Thyroid gland (tissue), 4 donors: ENCODE data around the gene CAGE1.

ENCODE experiments used
- POLR2A ChIP-seq, 2 donors: fragments of 450-650 bp; IDR thresholded peaks; one replicate each; pipeline ENCODE4 v1.6.1; 2017; ENCODE audit warnings: antibody characterized with exemption in 2 of 2, mild to moderate bottlenecking in 2 of 2, moderate library complexity in 1 of 2
- TF ChIP-seq, protein P1 (sequence below), 6 experiments: fragments of 200-600 bp in 3 of 6; fragments of 450-650 bp in 3 of 6; sonication (generic) in 3 of 6; IDR thresholded peaks; one replicate each; pipeline ENCODE4 v1.5.1; 2016 to 2019; ENCODE audit warnings: antibody characterized with exemption in 6 of 6, mild to moderate bottlenecking in 2 of 6, inconsistent platforms in 1 of 6, moderate library complexity in 1 of 6

DNA sequence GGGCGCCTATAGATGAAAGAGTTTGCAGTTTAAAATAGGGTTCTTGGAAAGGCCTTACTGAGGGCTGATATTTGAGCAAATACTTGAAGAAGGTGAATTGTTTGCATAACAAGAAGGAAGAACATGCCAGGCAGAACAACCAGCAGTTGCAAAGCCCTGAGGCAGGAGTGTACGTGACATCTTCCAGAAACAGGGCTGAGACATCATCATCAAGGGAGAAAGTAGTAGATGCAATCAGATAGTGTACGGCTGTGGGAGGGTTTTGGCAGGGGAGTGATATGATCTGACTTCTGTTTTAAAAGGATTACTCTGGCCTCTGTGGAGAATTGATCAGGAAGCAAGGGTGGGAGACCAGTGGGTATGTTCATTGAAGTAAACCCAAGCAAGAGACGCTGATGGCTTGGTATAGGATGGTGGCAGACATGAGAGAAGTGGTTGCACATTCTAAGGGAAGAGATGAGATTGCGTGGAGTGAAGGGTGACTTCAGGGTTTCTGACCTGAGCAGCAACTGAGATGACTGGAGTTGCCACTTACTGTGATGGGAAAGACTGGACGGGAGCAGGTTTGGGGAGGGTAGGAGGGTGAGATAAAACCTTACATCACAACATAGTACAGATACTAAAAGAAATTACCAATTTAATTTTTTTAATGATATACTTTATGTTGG is 28.8 kb upstream of the CAGE1 start:
- TF ChIP-seq POLR2A (IDR thresholded peaks at IDR 0.05): no peak
- TF ChIP-seq, protein P1, sequence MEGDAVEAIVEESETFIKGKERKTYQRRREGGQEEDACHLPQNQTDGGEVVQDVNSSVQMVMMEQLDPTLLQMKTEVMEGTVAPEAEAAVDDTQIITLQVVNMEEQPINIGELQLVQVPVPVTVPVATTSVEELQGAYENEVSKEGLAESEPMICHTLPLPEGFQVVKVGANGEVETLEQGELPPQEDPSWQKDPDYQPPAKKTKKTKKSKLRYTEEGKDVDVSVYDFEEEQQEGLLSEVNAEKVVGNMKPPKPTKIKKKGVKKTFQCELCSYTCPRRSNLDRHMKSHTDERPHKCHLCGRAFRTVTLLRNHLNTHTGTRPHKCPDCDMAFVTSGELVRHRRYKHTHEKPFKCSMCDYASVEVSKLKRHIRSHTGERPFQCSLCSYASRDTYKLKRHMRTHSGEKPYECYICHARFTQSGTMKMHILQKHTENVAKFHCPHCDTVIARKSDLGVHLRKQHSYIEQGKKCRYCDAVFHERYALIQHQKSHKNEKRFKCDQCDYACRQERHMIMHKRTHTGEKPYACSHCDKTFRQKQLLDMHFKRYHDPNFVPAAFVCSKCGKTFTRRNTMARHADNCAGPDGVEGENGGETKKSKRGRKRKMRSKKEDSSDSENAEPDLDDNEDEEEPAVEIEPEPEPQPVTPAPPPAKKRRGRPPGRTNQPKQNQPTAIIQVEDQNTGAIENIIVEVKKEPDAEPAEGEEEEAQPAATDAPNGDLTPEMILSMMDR (IDR thresholded peaks at IDR 0.05): no peak
